Loucy (cell line): ENCODE measurements around the gene CSHL1.

ENCODE experiments used
- CTCF ChIP-seq: fragments of 200-600 bp; sonication (generic); conservative IDR thresholded peaks from 2 replicates; pipeline ENCODE4 v1.5.1; 2014; ENCODE audit warnings: mild to moderate bottlenecking, antibody characterized with exemption, low read length
- EZH2phosphoT487 ChIP-seq: fragments of 200-600 bp; IDR thresholded peaks from 2 replicates; pipeline ENCODE4 v1.6.1; 2018; ENCODE audit warnings: antibody characterized with exemption, mild to moderate bottlenecking, moderate library complexity, borderline replicate concordance

- TF ChIP-seq CTCF (no peak), EZH2phosphoT487 (no peak)
Measured at GRCh38 chr17:63918305-63918704, 7.2 kb upstream of the CSHL1 start.
